Measurements from ENCODE around the gene STIM1.

Gene STIM1

DNA sequence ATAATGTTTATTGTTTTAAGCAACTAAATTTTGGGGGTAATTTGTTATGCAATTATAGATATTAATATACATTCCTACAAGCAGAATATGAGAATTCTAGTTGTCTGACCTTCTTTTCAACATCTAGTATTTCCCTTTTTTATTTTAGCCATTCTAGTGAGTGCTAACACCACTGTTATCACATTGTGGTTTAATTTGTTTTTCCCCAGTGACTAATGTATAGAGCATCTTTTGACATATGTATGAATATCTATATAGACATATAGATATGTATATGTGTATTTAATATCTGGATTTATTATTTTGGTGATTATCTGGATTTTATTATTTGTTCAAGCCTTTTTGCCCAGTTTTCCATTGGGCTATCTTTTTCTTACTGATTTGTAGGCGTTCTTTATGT is 66.6 kb downstream of the STIM1 start:
- DNase-seq: no peak

DNA sequence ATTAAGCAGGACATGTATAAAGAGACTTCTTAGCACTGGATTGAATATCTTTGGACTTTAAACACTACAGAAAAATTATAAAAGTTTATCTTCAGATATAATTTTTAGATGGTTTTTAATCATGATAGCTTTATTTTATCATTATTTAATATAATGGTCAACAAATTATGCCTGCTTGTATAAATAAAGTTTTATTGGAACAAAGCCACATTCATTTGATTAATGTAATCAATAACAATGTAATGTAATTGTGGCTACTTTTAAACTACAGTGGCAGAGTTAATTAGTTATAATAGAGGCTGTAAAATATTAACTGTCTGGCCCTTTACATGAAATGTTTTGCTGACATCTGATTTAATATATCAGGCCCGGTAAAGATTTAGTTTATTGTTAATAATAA is 70.0 kb downstream of the STIM1 start:
- DNase-seq: no peak

DNA sequence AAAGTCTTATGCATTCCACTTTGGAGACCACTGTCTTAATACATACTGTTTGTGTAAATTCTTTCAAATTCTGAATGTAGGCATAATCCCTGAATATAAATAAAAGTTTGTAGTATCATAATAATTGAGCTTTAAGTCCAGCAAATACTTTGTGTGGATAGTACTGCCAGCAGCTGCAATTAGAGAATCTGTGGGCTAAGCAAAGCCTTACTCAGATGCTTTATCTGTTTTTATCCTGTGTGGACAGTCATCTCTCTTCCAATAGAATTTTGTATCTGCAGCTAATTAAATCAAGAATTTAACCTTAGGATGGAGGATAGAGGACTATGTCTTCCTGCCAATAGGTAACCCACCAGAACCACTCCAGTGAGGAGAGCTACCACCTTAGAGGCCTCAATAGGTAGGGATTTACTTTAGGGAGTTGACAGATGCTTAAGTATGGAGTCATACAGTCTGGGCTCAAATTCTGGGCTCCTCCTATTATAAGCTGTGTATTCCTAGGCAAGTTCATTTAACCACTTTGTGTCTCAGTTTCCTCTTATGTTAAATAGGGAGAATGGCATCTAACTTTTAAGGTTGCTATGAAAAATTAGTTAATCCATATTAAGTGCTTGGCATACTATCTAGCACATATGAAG is 71.1 kb downstream of the STIM1 start:
- DNase-seq: no peak

DNA sequence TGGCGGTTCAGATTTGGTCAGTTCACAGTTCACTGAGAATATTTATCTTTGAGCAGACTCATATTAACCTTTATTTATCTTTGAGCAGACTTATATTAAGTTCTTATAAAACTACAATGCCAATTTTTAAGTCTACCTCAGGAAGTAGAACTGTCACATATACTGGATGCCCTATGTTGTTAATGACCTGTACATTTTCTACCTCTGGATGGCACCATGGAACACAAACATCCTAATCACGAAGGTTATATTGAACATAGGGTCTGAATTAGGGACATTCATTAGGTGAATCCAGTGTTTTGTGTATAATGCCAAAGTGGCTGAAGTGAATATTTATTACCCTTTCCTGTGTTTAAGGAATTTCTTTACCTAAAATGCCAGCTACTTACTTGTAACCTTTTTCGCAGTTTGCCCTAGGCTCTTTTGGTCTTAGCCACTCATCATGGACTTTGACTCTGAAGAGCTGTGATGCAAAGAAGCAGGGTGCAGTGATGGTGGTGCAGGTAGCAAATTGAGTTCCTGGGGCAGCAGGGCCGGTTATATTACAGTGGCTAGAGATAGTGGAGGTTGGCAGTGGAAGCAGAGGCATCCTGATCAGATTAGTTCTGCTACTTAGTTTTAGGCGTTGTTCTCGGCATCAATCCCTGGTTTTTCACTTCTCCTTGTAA is 71.8 kb downstream of the STIM1 start:
- no peak for DNase-seq

DNA sequence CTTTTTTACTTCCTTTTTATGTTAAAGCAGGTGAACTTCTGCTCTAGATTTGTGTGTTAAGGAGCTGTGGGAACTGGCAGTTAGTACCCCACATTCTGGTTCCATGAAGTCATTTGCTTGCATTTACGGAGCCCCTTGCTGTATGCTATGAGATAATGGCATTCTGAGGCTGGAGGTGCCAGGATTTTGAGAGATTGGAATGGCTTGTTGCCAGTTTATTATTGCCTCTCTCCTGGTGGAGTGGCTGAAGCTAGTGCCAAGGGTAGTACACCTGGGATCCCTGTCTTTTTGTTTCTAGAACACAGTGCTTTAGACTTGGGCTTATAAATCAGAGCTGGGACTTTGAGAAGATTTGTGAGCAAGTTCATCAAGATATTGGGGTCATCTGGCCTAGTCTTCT is 73.8 kb downstream of the STIM1 start:
- peak; percentile 73 for DNase-seq

DNA sequence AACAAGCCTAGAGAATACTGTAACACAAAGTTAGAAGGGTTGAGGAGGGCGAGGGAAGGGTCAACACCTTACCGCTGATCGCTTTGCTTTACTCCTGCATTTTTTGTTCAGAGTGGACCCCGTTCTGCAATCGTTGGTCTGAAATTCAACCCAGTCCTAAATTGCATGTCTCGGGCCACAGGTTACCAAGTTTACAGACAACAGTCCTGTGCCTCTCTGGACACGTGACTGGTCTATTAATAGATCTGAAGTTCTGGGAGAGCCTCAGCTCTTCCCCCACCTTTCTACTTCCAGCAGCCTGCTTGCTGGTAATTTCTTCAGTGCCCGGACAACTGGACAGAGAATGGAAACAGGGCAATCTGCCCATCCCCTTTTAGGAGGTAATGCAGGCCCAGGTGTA is 74.2 kb downstream of the STIM1 start:
- no peak for DNase-seq

DNA sequence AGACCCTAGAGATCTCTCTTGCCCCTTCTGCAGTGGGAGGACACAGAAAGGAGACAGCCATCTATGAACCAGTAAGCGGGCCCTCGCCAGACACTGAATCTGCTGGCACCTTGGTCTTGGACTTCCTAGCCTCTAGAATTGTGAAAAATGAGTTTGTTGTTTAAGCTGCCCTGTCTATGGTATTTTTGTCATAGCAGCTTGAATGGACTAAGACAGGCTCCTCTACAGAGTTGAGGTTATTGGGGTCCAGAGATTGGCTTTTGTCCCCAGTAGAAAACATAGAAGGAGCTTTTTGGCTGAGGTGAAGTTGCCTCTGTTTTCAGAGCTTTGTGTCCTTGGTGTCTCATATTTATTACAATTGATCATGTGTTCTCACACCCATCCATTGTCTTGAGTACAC is 77.2 kb downstream of the STIM1 start:
- no peak for DNase-seq

DNA sequence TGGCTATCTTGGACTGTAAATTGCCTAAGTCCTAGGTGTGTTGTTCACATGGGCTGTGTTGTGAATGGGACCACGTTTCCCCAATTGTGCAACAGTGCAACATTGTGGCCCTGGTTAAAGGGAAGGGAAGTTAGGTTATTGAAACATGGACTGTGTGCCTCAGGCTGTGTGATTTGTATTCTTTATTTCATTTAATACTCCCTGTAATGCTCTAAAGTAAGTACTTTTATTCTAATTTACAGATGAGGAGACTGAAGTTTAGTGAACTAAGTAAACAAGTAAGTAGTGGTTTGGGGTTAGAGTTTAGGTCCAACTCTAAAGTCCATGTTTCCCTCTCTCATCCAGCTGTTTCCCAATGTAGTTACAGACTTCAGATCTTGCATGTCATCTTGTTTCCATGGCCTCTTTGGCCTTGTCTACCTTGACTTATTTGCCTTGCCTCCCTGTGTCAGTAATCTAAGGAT is 77.7 kb downstream of the STIM1 start:
- DNase-seq: no peak

DNA sequence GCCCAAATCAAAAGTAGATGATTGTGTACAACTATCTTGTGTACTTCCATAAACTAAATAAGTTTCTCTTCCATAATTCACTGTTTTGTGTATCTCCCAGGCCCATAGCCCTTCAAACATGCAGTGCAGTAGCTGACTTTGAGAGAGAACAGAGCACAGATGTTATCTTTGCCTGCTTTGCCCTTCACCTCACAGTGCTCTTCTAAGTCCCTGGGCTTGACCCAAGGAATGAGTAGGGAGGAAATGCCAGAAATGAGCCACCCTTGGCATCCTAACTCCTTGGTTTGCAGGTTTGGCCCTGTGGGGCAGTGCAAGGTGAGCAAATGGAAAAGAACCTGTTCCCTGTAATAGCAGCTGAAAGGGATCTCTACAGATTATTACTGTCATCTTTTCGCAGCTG is 79.2 kb downstream of the STIM1 start:
- no peak for DNase-seq

DNA sequence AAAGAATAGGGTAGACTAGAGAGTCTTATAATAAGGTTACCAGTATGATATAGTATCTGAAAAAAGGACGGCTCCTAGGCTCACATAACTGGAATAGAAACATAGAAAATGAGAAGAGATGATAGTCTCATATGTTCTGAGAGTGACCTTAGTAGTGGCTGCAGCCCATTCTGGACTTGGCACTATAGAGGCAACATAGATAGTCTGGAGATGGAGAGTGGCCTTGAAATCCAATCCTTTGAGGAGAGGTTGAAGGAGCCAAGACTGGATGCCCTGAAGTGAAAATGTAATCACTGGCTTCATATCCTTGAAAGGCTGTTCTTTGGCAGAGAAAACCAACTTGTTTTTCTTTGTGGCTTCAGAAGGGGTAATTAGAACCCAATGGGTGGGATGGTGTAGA is 81.1 kb downstream of the STIM1 start:
- no peak for DNase-seq

DNA sequence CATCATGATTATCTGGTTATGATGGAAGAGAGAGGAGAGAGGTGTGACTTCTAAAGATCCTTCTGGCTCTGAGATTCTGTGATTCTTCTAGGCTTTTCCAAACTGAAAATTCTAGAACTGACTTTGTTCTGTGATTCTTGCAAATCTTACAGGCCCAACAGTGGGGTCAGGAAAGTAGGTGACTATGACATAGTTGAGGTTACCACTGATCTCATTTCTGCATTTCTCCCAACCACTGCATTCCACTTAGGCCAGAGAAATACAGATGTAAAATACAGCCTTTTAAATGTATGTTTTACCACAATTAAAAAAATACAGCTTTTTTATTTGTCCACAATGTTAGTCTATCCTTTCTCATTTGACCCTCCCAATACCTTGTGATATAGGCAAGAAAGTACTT is 83.7 kb downstream of the STIM1 start:
- no peak for DNase-seq

DNA sequence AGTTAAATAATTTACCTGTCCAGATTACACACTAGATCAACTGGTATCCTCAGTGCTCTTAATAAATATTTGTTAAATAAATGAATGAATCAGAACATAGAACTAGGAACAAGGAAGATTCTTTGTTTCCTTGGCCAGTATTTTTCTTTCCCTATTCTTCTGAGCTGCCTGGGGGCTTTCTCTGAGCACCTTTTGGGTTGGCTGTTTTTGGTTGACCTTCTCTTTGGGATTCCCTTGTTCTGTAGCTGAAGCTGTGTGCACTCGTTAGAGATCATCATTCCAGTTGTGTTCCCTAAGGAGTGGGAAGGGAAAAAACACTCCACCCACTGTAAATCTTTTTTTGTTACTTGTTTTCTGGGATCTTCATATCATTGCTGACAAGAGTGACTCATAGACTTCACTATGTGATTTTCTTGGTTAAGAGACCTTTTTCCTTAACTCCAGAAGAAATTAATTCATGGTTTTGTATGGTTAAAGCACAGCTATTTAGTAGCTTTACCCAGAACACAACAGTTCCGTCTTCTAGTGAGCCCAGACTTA is 84.3 kb downstream of the STIM1 start:
- no peak for DNase-seq

DNA sequence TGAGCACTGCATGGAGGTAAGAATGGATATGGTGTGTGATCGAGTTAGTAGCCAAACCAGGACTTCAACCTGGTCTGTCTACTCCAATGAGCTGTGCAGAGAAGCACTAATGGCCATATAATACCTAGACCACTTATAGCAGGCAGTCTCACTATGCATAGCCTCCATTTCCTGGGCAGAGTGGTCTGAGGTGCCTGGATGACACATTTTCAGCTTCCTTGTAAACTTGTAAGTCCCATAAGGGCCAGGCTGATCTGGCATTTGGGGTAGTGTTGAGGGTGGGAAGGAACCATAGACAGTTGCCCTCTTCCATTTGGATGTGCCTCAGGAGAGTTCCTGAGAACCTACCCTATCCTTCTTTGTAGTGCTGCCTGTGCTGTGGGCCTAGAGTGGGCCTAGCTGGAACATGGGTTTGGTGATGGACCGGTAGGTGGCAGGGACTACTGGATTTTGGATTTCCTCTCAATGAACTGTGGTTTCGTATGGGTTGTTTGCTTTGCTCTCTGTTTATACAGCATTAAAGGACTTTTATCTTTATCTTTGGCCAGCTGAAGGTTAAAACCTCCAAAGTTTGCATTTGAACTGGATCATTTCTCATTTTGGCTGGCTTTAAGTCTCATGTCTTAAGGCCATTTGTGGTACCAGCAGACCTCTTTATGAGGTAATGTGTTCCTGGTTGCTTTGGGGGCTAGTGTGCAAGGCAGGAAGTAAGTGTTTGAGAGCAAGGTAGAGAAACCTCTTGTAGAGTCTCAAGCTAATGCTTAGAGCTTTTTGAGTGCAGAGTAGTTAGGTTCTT is 86.9 kb downstream of the STIM1 start:
- DNase-seq: no peak

DNA sequence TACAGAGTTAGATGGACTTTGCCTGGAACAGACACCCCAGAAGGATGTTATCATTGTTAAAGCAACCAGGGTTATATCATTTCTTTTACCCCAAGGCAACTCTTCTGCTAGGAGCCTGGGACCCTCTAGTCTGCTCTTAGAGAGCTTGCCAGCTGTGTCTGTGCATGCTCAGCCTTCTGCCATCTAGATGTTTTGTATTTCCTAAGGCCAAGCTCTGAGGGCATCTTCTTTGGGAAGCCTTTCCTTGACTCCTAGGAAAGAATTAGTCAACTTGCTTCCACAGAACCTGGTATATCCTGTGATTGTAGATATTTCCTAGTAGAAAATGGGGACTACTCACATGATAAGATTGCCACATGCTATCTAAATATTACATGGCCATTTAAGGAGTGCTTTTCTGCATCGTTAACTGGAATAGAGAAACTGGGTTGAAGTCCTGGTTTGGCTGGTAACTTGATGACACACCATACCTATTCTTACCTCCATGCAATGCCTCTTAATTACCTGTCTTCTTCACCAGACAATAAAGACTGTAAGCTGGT is 87.6 kb downstream of the STIM1 start:
- DNase-seq: no peak

DNA sequence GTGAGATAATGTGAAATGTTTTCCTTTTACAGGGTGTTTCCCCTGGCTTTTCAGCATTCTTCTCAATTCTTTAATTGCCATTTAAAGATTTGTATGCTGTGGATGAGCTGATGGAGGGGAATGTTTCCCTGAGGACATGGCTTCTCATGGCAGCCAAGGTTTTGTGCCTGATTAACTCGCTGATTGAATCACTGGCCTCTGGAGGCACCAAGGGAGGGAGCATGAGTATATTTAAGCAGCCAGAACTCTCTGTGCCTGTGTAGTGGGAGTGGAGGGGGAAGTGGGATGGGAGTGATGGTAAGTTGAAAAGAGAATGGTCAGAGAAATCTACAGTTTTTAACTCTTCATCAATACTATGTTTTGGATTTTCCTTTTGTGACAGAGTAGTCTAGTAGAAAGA is 88.7 kb downstream of the STIM1 start:
- DNase-seq: no peak

DNA sequence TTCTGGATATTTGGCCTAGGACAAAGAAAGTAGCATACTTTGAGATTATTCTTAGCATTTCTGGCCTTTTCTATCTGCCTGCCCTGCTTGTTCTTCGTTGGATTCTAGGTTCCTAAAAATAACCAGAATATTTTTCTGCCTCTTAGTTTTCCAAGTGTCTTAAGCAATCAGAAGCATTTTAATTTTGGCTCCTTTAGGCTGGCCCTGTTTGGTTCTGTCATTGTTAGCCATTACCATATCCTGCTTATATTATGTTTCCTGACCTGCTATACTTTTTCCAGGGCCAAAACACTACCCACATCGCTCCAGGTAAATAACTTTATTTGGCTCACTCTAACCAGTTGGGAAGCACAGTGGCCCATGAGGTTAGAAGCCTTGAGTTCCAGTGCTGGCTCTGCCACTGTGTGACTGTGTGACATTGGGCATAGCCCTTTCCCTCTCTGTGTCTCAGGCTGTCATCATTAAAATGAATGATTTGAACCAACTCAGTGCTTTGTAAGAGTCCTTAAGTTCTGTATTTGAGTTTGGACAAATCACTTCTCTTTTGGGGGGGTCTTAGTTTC is 91.1 kb downstream of the STIM1 start:
- DNase-seq: no peak

DNA sequence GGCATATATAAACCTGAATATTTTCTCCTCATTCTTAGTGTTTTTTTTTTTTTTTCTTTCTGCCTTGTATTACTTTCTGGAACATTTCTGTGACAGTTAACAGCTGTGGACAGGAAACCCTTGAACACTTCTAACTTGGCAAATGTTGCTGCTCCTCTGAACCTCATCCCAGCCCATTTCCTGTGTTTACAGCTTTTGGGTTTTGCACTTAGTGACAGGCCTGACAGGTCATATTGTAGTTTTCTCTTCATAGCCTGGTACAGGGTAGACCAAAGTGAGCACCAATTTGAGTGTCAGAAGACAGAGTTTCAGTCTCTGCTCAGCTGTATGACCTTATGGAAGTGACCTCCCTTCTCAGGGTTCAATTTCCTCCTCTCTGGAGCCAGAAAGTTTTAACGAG is 91.6 kb downstream of the STIM1 start:
- DNase-seq: peak; percentile 12

DNA sequence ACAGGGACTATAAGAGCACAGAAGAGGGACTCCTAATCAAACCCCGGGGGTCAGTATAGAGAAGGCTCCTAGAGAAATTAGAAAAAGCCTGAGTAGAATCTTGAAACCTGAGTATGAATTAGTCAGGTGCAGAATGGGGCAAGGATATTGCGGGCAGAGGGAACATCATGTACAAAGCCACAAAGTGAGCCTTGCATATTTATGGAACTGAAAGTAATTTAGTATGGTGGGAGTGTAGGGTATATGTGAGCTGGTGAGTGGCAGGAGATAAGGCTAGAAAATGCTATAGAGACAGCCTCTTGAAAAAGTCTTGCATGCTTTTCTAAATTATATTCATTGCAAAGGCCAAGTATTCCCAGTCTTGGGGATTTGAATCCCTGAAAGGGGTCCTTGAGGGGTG is 93.7 kb downstream of the STIM1 start:
- DNase-seq: no peak

DNA sequence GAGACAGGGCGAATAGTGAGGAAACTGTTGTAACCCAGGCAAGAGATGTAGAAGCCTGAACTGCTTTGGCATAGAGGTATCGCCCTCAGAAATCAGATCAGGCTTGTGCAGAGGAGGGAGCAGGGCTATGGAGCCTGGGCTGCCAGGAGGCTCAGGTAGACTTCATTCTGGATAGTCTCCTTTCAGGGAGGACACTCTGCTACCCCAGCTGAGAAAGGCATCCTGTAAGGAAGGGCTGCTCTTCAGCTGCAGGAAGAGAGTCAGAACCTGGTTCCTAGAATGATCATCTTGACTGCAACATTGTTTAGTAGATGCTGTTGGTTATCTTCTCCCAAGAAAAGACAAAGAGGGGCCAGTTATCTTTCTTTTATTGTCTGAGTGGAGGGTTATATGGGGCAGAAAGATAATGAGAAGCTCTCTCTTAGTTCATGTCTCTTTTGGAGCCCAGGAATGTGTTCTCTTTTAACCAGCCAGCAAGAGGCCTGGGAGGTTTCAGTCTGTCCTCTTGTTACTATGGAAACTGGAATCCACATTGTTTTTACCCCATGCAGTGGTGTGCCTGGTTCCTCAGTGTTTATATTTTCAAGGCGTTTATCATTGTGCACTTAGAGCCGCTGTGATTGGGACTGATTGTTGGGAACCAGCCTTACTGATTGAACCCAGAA is 95.7 kb downstream of the STIM1 start:
- no peak for DNase-seq

DNA sequence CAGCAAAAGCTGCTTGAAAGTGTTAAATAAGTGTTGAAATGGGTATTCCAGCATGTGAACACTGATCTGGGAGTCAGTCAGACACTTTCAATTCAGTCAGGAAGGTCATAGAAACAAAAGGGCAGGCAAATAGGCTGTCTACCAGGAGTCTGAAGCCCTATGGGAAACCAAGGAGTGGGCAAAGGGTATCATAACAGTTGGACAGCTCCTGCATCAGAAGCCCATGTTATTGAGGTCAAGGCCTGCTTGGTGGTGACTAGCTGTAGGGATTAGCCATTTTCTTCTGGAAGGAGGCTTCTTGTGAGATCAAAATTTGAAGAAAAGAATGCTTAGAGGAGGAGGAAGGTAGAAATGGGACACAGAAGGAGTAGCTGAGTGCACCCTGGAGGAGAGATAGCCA is 97.3 kb downstream of the STIM1 start:
- DNase-seq: no peak

DNA sequence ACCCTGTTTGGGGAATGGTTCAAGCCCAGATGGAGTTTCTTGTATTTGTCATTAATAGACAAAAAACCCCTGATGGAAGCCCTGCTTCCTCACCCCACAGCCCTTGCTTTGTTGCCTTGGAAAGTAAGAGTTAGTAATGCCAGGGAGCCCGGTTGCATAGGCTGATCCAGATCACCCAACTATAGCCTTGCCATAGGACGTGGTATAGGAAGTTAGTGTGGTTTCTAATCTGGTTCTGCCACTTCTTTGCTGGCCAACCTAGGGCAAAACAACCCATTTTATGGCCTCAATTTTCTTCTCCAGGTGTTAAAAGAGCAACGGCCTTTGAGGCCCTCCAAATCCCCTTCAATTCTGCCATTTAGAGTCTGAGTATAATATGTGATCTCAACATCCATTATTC is 97.9 kb downstream of the STIM1 start:
- DNase-seq: no peak

DNA sequence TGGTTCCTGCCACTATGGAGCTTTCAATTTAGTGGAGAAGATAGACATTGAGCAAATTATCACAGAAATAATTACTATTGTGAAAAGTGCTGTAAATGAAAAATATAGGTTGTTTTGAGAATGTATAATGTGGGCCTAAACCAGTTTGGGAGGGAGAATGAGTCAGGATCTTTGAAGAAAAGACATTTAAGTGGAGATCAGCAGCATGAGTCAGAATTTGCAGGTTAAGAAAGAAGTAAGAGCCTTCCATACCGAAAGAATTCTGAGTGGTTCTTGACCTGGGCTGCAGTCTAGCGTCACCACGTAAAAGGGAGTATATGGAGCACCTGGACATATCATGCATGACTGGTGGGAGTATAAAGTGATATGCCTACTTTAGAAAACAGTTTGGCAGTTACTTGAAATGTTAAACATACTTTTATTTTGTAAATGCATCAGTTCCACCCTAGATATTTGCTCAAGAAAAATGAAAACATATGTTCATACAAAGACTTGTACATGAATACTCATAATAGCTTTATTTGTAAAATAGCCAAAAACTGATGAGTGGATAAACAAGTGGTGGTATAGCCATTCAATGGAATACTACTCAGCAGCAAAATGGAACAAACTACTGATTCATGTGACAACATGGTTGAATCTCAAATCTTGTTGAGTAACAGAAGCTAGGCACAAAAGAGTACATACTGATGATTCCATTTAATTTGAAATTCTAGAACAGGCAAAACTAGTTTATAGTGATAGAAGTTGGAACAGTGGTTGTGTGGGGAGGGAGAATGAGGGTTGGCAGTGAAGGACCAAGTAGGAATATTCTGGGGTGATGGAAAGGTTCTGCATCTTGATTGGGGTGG is 99.2 kb downstream of the STIM1 start:
- DNase-seq: no peak

Measured in NCI-H1092 (cell line).